HG03442 (cell line): ENCODE measurements around the gene SOS1.
A peak's percentile ranks its signal among the peaks of the same experiment; 100 is the strongest.
"Not testable (repeated sequence)": the region's sequence is repeated elsewhere in the genome, so short reads cannot be mapped to it uniquely, and the experiment has no call there.

Experiments used
- ATAC-seq: cut with Tn5 transposase; IDR thresholded peaks from one replicate; pipeline ENCODE4 v1.9.1; 2021; ENCODE audit warnings: mild to moderate bottlenecking, moderate library complexity; ENCODE audit not compliant: unreplicated experiment

The SOS1 gene

GRCh38 chr2:39139511-39140237 lies 18.8 kb upstream of the SOS1 start:
- ATAC-seq: no peak

- ATAC-seq: no peak
These were observed 18.0 kb upstream of the SOS1 start for GRCh38 chr2:39138837-39139211.

- ATAC-seq: not testable (repeated sequence)
These were observed 17.5 kb upstream of the SOS1 start for GRCh38 chr2:39138187-39138836.

GRCh38 chr2:39136799-39137198 lies 15.9 kb upstream of the SOS1 start:
- no peak for ATAC-seq

- no peak for ATAC-seq
These were observed 14.9 kb upstream of the SOS1 start for GRCh38 chr2:39135690-39136259.

GRCh38 chr2:39133215-39133851 lies 12.5 kb upstream of the SOS1 start:
- no peak for ATAC-seq

- peak; percentile 44 for ATAC-seq
These were observed 8.1 kb upstream of the SOS1 start for GRCh38 chr2:39128919-39129391.

GRCh38 chr2:39127973-39128372 lies 7.1 kb upstream of the SOS1 start:
- ATAC-seq: peak; percentile 49

- no peak for ATAC-seq
These were observed 3.9 kb upstream of the SOS1 start for GRCh38 chr2:39124746-39125057.

GRCh38 chr2:39124000-39124745 lies 3.3 kb upstream of the SOS1 start:
- peak; percentile 57 for ATAC-seq

GRCh38 chr2:39123436-39123999 lies 2.7 kb upstream of the SOS1 start:
- no peak for ATAC-seq

- ATAC-seq: no peak
These were observed 742 bp upstream of the SOS1 start for GRCh38 chr2:39121523-39122063.

- ATAC-seq: peak; percentile 20
These were observed 405 bp downstream of the SOS1 start for GRCh38 chr2:39120521-39120770.

GRCh38 chr2:39119732-39120520 lies 925 bp downstream of the SOS1 start:
- peak; percentile 31 for ATAC-seq

- no peak for ATAC-seq
These were observed 1.9 kb downstream of the SOS1 start for GRCh38 chr2:39118786-39119499.

- ATAC-seq: no peak
These were observed 5.3 kb downstream of the SOS1 start for GRCh38 chr2:39115556-39115955.

- ATAC-seq: no peak
These were observed 6.1 kb downstream of the SOS1 start for GRCh38 chr2:39114771-39115170.

- no peak for ATAC-seq
These were observed 11.3 kb downstream of the SOS1 start for GRCh38 chr2:39109537-39109936.

GRCh38 chr2:39108377-39108776 lies 12.5 kb downstream of the SOS1 start:
- ATAC-seq: no peak
